NCI-H524 treated with DMSO at 0.1 percent for 48 hours (cell line): ENCODE measurements around the gene ZFYVE28.

Source experiments
- DNase-seq: peaks from one replicate; lab custom pipeline; 2025; lab: John Stamatoyannopoulos, UW

ZFYVE28 gene

DNA sequence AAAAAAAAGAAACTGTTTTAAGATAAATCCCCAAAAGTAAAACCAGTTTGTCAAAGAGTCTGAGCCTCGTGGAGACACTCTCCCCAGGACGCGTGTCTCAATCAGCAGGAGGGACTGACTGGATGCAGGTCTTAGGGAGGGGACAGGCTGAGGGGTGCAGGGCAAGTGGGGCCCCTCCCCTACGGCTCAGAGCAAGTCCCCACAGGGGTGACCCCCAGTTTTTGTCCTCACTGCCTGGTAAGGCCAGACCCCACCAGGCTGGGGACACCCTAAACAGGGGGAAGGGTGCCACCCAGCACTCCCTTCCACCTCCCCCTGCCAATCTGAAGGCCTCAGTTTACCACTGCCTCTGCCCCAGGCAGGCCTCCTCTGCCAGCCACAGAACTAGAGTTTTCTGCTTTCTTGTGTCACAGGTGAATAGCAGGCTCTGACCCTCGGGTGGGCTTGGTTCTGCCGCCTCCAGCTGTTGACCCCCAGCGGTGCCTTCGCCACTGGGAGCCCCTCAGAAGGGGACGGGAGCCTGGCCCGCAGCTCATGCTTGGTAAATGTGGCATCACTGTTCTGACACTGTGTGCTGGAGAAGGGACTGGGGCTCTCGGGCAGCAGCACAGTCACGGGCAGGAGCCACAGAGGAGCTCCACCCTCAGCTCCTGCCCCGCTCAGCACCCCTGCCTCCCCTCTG is 86.8 kb downstream of the ZFYVE28 start:
- DNase-seq: no peak

DNA sequence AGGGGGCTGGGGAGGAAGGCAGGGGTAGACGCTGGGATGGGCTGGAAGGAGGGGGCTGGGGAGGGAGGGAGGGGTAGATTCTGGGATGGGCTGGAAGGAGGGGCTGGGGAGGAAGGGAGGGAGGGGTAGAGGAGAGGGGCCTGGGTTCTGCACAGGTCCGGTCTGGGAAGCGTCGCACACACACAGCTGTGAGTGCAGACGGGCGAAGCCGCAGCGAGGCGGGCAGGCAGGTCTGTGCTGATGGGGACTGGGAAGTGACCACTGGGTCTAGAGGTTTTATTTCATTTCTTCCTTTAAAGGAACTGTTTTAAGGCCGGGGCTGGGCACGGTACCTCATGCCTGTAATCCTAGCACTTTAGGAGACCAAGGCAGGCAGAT is 87.4 kb downstream of the ZFYVE28 start:
- DNase-seq: no peak

DNA sequence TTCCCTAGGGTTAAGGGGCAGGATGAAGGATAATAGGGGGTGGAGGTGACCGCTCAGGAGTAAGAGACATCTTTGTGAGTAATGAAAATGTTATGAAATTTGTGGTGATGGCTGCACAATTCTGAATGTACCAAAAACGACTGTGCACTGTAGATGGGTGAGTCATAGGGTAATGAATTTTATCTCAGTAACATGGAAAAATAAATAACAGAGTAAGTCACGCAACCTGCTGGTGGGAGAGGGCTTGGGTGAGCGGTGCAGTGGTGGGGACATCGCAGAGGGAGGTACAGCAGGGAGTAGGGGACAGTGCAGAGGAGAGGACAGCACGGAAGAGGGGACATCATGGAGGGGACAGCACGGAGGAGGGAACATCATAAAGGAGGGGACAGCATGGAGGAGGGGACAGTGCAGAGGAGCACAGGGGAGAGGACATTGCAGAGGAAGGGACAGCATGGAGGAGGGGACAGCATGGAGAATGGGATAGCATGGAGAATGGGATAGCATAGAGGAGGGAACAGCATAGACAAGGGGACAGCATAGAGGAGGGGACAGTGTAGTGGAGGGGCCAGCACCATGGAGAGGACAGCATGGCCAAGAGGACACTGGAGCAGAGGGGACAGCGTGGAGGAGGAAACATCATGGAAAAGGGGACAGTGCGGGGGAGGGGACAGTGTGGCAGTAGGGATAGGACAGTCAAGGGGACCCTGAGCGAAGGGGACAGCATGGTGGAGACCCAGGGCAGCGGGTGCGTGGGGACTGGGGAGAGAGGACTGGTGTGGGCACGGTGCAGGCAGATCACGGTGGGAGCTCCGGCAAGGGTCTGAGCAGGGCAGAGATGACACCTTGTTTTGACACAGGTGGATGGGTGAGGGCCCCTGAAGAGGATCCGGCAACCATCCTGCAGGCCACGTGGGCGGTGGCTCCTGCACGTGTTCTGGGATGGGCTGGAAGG is 88.1 kb downstream of the ZFYVE28 start:
- DNase-seq: no peak

DNA sequence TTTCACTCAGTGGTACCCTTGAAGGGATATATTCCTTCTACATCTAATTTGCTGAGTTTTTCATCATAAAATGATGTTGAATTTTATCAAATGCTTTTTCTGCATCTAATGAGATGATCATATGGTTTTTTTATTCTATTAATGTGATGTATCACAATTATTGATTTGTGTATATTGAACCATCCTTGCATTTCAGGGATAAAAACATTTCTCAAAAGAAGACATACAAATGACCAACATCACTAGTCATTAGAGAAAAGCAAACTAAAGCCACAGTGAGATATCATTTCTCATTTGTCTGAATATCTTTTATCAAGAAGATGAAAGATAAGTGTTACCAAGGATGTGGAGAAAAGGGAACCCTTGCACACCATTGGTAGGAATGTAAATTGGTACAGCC is 90.9 kb downstream of the ZFYVE28 start:
- DNase-seq: no peak

DNA sequence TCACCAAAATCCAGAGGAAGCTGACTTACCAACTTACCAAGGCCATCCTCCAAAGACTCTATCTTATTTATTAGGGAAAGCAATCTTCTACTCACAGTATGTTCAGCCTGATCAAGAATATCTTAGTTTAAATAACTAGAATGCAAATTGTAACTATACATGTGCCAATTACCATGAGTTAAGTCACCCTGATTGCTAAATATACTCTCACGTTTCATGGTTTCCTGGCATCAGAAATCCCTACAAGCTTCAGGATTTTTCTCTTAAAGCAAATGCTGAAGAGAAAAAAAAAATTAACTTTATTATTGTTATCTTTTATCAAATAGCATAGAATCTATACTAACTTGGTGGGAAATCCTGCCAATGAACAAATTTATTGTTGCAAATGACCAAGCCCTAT is 93.6 kb downstream of the ZFYVE28 start:
- DNase-seq: no peak

DNA sequence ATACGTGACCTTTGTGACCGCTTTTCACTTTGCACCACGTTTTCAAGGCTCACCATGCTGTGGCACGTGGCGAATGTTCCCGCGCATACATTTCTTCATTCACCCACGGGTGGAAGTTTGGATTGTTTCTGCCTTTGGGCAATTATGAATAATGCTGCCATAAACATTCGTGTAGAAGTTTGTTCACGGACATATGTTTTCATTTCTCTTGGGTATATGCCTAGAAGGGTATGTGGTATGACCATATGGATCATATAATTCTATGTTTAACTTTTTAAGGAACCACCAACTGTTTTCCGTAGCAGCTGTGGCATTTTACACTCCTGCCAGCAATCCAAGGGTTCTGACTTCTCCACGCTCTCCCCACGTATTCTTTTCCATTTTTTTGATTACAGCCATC is 95.6 kb downstream of the ZFYVE28 start:
- no peak for DNase-seq

DNA sequence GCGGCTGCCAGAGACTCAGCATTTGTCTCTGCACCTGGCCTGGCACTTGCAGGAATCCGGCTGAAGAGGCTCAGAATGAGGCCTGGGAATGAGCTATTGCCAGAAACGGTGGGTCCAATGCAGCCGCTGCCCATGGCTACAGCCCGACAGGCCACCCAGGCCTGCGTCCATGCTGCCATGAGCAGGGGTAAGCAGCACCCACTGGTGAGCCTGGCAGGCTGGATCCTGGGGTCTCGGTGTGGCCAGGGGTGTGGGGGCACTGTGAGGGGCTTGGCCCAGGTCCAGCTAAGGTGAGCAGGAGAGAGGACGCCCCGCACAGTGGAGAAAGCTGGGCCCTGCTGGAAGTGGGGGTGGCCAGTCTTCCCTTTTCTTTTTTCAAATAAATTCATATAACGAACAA is 96.2 kb downstream of the ZFYVE28 start:
- DNase-seq: no peak

DNA sequence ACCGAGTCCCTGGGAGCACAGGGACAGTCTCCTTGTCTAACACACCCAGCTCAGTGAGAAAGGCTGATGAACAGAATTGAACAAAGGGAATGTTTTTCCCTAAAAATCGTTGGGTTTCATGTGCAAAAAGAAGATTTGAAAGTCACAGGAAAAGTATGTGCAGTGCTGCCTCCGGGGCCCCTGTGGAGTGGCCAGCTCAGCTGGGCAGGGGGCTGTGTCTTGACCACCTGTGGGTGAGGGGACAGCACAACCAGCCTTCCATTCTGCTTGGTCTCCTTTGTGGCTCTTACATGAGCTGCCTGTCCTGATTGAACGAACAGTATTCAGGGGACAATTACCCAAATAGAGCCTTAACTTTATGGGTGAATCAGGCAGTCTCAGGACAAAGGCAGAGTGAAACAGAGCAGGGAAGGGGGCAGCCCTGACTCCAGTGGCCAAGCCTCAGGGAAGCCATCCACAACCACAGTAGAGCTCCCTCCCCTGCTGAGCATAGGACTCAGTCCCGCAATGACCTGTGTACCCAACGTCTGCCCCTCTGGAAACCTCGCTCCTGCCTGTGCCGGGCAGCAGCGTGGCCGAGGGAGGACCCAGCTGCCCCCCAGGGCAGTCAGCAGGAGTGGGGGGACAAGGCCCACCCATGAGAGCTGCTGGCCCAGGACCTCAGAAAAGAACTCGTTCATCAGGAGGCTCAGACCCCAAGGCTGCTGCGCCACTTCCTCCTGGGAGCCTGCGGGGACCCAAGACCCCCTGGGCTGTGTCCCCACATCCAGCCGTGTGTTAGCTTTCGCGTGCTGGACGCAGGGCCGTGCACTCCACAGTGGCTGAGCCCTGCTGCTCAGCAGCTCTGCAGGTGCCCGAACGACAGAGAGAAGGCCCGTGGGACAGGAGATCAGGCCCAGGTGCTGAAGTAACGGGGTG is 96.9 kb downstream of the ZFYVE28 start:
- DNase-seq: no peak

DNA sequence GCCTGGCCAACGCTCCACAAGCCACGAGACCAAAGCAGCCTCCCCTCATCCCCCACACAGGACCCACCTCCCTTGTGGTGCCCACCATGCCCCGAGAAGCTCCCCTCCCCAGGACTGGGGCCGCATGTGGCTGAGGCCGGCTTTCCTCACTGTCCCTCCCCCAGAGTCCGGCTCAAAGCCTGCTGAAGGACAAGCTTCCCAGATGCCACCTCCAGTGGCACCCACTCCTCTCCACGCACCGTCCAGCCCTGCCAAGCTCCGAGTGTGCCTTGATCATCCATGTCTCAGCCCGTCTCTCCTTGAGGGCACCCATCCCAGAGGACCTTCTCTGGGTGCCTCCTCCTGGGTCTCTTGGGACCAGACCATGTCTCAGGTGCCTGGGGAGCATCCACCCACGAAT is 97.7 kb downstream of the ZFYVE28 start:
- DNase-seq: no peak

DNA sequence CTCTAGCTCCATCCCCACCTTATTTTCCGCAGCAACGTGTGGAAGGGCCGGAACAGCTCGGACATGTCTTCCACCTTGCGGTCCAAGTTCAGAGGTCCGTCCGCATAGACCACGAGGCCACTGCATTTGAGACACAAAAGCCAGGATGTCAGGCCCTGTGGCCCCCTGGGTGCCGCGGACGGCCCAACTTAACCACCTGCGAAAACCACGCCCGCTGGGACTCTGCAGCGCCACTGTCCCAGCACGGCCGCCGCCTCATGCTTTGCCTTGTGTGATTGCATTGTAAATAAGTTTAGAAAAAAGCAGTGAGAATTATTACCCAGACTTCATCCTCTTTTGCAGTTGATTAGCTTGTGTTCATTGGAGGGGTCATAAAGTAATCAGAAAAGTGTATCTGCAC is 98.3 kb downstream of the ZFYVE28 start:
- no peak for DNase-seq

DNA sequence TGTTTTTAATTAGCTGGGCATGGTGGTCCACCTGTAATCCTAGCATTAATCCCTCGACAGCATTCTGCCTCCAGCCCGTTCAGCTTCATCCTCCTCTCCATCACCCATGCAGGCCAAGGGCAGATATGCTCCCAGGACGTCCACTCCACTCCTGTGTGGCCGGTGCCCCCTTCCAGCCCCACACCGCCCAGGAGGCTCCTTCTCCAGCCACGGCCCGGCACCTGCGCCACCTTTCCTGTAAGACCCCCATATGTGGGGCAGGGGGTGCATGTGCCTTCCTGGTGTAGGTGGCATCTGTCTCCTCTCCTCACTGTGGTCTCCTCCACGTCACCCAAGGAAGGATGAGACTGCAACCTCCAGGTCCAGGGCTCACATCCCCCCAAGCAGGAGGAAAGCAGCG is 99.6 kb downstream of the ZFYVE28 start:
- DNase-seq: no peak

DNA sequence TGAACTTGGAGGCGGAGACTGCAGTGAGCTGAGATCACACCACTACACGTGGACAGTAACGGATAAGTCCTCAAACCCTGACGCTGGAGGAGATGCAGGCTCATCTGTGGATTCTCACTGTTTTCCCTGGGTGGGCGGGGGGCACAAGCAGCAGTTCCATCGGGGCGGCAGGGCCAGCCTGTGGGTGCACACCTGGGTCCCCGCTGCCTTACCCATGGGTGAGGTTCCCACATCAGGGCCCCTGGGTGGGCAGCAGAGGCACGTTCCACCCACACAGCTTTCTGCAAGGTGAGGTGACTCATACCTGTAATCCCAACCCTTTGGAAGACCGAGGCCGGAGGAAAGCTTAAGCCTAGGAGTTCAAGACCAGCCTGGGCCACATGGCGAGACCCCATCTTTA is 100.0 kb downstream of the ZFYVE28 start:
- DNase-seq: no peak

DNA sequence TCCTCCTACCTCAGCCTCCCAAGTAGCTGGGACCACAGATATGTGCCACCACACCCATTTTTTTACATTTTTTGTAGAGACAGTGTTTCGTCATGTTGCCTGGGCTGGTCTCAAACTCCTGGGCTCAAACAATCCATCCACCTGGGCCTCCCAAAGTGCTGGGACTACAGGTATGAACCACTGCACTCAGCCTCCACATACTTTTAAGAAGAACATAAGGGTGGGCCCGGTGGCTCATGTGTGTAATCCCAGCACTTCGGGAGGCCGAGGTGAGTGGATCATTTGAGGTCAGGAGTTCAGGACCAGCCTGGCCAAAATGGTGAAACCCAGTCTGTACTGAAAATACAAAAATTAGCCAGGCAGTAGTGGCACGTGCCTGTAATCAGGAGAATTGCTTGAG is 105.1 kb downstream of the ZFYVE28 start:
- no peak for DNase-seq

DNA sequence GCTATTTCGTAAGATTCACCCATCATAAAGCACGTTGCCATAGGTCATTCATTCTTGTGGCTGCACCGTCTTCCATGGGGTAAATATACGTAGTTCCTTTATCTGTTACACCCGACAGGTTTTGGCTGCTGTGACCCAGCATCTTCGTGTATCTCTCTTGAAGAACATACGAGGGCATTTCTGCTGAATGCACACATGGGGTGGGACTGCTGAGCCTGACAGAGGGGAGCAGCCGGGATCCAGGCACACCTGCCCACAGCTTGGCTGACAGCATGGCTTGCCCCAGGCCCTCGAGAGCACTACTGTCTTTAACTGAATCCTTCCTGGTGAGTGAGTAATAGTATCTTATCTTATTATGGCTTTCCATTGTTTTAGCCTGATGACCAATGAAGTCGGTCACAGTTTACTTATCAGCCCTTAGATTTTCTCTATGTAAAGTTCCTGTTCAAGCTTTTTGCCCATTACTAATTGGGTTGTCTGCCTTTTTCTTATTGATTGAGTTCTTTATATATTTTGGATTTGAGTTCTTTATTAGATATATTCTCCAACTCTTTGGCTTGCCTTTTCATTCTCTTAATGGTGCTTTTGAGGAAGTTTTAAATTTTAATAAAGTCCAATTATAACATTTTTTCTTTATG is 111.6 kb downstream of the ZFYVE28 start:
- DNase-seq: no peak

DNA sequence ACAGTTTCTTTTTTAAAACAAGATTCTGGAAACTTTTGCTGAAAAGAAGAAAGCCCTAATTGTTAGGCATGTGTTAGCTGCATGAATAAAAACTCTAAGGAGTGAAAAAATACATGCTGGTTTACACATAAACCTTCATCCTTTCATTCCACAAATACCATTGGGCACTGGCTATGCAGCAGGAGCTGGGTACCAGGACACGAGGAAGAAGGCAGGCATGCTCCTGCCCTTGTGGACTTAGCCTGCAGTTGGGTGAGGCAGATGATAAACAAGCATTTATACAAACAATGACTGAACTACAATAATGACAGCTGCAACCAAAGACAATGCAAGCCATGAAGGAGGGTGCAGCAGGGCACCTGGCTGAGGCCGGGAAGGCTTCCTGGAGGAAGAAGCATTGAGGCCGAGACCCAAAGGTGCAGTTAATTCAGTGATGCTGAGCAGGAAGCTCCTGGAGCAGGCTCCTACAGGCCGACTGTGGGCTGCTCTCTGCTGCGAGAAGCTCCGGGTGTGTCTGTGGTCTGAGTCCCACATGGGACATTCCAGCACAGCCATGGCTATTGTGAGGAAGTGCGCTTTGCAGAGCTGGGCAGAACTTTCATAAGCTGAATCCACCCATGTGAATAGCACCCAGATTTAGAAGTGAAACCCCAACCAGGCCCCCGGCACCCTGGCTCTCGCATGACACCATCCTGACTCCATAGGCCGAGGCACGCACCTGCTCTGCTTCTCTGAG is 112.5 kb downstream of the ZFYVE28 start:
- no peak for DNase-seq

DNA sequence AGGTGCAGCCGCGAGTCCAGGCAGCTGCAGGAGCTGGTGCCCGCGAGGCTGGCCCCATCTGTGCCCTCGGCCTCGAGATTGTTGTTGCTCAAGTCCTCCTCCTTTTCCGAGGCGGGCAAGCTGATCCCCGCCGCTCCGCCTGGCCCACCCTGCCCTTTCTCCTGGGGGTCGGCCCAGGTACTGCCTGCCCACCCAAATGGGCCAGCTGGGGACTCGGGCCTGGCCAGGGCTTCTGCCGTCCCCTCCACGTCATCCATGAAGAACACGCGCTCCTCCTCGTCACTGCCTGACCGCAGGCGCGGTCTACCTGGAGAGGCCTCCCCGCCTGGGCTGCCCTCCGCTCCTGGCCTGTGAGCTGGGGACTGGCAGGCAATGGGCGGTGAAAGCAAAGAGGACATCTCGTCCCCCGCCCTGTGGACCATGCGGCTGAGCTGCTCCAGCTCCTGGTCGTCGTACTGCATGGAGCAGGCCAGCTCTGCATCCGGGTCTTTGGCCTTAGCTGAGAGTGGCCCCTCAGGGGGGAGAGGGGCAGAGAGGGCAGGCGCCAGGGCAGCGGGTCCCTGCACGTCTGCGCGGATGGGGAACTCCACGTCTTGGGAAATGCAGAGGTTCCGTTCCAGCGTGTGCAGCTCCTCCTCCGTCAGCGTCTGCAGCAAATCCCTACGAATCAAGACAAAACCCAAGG is 113.4 kb downstream of the ZFYVE28 start:
- no peak for DNase-seq

DNA sequence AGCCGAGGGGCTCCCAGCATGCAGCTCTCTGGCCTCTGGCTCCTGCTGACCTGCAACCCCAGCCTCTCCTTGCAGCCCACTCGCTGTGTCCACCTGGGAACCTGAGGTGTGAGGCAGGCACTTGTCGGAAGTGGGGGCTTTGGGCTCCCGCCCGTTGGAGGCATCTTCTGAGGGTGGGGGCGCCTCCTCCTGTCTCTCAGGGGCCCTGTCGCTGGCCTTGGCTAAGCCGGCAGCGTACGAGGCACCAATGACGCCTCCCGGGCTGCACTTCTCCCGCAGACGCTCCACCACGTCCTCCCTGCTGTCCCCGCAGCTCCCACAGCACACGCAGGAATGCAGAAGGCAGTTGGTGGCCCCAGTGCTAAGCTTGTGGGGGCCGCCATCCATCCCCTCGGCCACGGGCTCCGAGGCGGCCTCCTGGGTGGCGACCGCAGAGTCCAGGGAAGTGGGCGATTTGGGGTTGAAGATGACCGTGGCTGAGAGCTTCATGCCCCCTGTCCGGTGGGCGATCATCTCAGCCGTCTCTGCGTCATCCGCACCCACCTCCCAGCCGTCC is 114.0 kb downstream of the ZFYVE28 start:
- DNase-seq: no peak

DNA sequence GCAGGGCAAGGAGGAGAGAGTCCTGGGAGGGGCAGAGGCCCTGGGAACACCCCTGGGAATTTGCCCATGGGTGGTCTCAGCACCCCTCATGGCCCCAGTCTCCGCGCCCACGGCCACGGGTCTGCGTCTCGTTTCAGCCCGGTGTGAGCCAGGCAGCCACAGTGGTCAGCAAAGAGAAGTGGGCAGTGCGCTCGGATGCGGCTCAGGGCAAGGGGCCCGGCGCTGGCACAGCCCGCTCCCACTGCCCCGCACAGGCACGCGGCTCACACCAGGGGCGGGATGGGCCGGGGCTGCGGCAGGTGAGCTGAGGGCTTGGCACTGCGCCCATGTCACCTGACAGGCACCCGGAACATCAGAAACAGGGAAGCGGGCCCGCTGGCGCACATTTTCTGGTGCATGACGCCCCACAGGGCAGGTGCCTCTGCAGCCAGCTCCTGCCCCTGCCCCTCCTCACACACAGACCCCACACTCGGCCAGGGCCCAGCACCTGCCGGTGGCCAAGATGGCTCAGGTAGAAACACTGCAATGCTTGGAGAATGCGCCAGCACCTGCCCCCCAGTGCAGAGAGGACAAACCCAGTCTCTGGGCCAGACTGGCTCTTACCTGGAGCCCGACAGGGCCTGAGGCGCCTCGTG is 114.6 kb downstream of the ZFYVE28 start:
- DNase-seq: no peak

DNA sequence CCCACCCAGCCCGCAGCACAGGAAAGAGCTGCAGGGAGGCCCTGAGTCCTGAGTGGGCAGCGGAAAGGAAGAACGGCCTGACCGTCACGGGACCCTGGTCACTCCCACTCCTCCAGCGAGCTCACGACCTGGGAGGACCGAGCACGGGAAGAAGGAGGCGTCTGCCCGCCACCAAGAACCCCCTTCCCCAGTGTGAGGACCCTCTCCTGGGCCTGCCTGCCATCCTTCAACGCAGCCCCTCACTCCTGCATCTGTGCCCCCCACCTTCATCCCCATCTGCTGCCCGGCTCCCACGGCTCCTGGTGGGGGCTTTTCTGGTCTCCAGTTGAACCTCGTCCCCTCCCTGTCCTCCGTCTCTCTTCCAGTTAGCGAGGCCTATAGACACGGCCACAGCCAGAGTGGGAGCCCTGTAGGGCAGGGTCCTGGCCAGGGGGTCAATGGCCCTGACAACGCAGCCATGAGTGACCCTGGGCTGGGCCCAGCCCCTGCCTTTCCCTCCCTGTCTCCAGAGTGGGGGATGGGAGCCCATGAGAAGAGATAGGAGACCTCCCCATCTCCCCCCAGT is 115.2 kb downstream of the ZFYVE28 start:
- no peak for DNase-seq
